GM10266 (cell line): Measurements from ENCODE around the gene CHN2.
"Not testable (repeated sequence)": the region's sequence is repeated elsewhere in the genome, so short reads cannot be mapped to it uniquely, and the experiment has no call there.

Experiments
- DNase-seq: peaks from one replicate; pipeline ENCODE4 v3.0.0; 2012; ENCODE audit errors: extremely low spot score
- TF ChIP-seq, protein P1 (sequence below): IDR thresholded peaks from 2 replicates; pipeline ENCODE4 v1.5.1; 2012; ENCODE audit warnings: mild to moderate bottlenecking, low read depth; ENCODE audit not compliant: control insufficient read depth, insufficient read depth; ENCODE audit errors: missing control alignments

The CHN2 gene

GRCh38 chr7:29204491-29205272 lies 10.1 kb downstream of the CHN2 start:
- TF ChIP-seq, protein P1, sequence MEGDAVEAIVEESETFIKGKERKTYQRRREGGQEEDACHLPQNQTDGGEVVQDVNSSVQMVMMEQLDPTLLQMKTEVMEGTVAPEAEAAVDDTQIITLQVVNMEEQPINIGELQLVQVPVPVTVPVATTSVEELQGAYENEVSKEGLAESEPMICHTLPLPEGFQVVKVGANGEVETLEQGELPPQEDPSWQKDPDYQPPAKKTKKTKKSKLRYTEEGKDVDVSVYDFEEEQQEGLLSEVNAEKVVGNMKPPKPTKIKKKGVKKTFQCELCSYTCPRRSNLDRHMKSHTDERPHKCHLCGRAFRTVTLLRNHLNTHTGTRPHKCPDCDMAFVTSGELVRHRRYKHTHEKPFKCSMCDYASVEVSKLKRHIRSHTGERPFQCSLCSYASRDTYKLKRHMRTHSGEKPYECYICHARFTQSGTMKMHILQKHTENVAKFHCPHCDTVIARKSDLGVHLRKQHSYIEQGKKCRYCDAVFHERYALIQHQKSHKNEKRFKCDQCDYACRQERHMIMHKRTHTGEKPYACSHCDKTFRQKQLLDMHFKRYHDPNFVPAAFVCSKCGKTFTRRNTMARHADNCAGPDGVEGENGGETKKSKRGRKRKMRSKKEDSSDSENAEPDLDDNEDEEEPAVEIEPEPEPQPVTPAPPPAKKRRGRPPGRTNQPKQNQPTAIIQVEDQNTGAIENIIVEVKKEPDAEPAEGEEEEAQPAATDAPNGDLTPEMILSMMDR = no peak
- DNase-seq = no peak

DNA sequence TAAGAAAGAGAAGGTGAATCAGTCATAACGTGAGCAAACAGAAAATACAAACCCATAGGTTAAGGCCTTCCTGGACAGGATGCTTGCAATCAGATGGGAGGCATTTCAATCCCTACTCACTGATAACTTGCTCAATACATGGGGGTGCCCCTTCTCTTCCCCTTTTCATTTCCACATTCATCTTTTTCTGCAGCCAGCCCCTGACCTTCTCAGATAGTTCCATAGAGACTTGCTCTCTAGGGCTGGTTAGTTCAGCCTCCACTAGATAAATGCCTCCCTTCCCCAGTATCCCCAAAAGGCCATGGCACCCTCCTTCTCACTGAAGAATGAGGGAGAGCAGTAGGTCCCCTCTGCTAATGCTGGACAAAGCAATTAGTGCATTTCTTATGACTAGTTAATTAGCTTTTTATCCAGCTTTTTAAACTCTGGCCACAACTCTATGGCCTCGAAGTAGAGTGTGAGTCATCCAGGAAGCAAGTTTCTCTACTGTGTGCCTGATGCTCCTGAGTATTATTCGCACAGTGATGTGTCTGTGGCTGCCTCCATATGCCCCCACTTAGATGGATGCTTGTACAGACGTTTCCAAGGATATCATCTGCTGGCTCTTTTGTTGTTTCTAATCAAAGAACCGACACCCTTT lies 12.7 kb downstream of the CHN2 start:
- TF ChIP-seq, protein P1 = no peak
- DNase-seq = no peak

GRCh38 chr7:29208410-29209250 lies 14.1 kb downstream of the CHN2 start:
- TF ChIP-seq, protein P1 = no peak
- no peak for DNase-seq

DNA sequence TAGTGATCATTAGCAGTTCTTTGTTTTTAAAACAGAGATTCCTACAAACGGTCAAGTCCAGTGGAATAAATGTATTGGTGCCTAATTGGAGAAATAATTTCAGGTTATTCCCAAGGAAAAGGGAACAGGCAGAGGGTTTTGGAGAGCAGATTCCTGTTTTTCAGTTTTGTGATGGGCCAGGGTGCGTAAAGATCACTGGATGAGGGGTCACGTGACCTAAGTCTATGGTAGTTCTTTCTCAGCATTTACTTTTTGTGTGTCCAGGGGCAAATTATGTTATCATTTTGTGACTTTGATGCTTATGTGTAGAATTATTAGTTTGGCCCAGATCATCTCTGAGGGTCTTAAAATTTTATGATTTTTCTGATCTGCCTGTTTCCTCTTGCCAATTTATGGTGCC lies 15.2 kb downstream of the CHN2 start:
- DNase-seq = no peak
- TF ChIP-seq, protein P1 = no peak

GRCh38 chr7:29212736-29213135 lies 18.2 kb downstream of the CHN2 start:
- not testable (repeated sequence) for DNase-seq

DNA sequence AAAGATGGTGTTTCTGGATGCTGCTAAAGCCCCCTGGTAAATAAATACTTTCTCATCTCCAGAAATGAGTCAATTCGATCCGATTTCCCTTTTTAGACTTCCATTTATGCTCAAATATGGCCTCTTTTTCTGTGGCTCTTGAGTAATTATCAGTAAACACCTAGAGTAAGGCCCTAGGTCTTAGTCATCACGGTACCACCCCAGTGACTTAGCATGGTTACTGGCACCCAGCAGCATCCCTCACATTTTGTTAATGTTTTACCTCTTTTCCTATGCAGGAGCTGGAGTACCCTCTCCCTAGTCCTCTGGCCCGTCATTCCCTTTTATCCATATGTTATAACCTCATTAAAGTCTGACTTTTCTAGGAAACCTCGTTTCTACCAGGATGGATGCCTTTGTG lies 19.5 kb downstream of the CHN2 start:
- DNase-seq = no peak
- TF ChIP-seq, protein P1 = no peak

DNA sequence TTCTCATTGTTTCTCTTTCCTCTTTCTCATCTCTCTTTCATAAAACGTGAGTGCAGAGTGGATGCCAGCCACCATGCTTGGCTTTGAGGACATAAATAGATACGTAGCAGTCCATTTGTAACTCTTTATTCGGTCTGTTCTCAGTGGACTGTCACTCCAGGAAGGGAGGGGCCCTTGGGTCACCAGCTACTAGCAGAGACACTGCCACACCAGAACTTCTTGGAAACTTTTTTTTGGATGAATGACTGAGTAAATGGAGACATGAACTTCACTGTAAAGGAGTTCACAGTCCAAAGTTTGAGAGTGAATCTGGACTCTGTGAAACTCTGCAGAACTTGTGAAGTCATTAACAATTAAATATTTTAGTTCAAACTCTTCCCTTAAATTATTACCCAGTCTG lies 20.2 kb downstream of the CHN2 start:
- DNase-seq = no peak
- TF ChIP-seq, protein P1 = no peak
